K562 (cell line): ENCODE measurements around the gene PTGER3. TPM values are rescaled to one million over a fixed set of nuclear protein-coding genes. Genes with fewer than 3 reads are reported as not detected.
A peak's percentile ranks its signal among the peaks of the same experiment; 100 is the strongest.

Experiments used
- ETV5 ChIP-seq: sonication (generic); formaldehyde crosslinking; IDR thresholded peaks from 2 replicates; pipeline ENCODE4 v1.4.0; 2020; ENCODE audit warnings: low read depth, mild to moderate bottlenecking, missing genetic modification reagents
- HDAC1 ChIP-seq, 2 experiments: fragments of 450-650 bp; IDR thresholded peaks; 2 replicates each; pipeline ENCODE4 v1.6.1; 2016 to 2017; ENCODE audit warnings: inconsistent platforms in 1 of 2, mild to moderate bottlenecking in 1 of 2, moderate library complexity in 1 of 2
- HINFP ChIP-seq: fragments of 450-650 bp; conservative IDR thresholded peaks from 2 replicates; pipeline ENCODE4 v1.6.1; 2016; ENCODE audit warnings: missing genetic modification characterization, low read depth, mild to moderate bottlenecking, control low read depth, missing compliant biosample characterization
- HNRNPK ChIP-seq: fragments of 200-400 bp; formaldehyde crosslinking; IDR thresholded peaks from one replicate; pipeline ENCODE4 v1.6.1; 2018; ENCODE audit warnings: mild to moderate bottlenecking, low read depth, low read length; ENCODE audit not compliant: poor library complexity, severe bottlenecking
- KLF6 ChIP-seq: fragments of 250-450 bp; sonication (Bioruptor Pico); IDR thresholded peaks from 2 replicates; pipeline ENCODE4 v1.4.0; 2020; ENCODE audit warnings: mild to moderate bottlenecking, moderate library complexity, borderline replicate concordance
- NFXL1 ChIP-seq: fragments of 450-650 bp; formaldehyde crosslinking; IDR thresholded peaks from 2 replicates; pipeline ENCODE4 v1.4.0; 2021; ENCODE audit warnings: mild to moderate bottlenecking
- PBX2 ChIP-seq, 2 experiments: IDR thresholded peaks in 1 of 2; conservative IDR thresholded peaks in 1 of 2; 2 replicates each; pipeline ENCODE4 v1.6.1; 2016; ENCODE audit warnings: low read depth in 2 of 2, mild to moderate bottlenecking in 1 of 2, missing compliant biosample characterization in 1 of 2, missing genetic modification characterization in 1 of 2, moderate library complexity in 1 of 2
- PML ChIP-seq: IDR thresholded peaks from 2 replicates; pipeline ENCODE4 v1.6.1; 2012; ENCODE audit warnings: low read length, inconsistent platforms
- POLR3G ChIP-seq: IDR thresholded peaks from 2 replicates; pipeline ENCODE4 v1.6.1; 2011; ENCODE audit not compliant: insufficient read length, insufficient replicate concordance; ENCODE audit errors: extremely low read depth
- TFAM ChIP-seq: fragments of 250-450 bp; sonication (Bioruptor Pico); conservative IDR thresholded peaks from 2 replicates; pipeline ENCODE4 v1.5.0; 2021; ENCODE audit warnings: mild to moderate bottlenecking, moderate library complexity
- TOE1 ChIP-seq, 2 experiments: fragments of 450-650 bp in 1 of 2; sonication (generic) in 1 of 2; formaldehyde crosslinking in 1 of 2; IDR thresholded peaks; 2 replicates each; pipeline versions ENCODE4 v1.7.1 to v1.8.0; 2016 to 2022; ENCODE audit warnings: borderline replicate concordance in 2 of 2, mild to moderate bottlenecking in 2 of 2, antibody characterized with exemption in 1 of 2, inconsistent platforms in 1 of 2, low read depth in 1 of 2, missing genetic modification reagents in 1 of 2, moderate library complexity in 1 of 2
- ZFPM2 ChIP-seq: fragments of 250-450 bp; sonication (Bioruptor Pico); IDR thresholded peaks from 2 replicates; pipeline ENCODE4 v1.5.1; 2022; ENCODE audit warnings: mild to moderate bottlenecking
- ZNF282 ChIP-seq: sonication (generic); formaldehyde crosslinking; IDR thresholded peaks from 2 replicates; pipeline ENCODE4 v1.8.1; 2023; ENCODE audit warnings: missing genetic modification reagents
- ZNF347 ChIP-seq: fragments of 450-650 bp; formaldehyde crosslinking; IDR thresholded peaks from 2 replicates; pipeline ENCODE4 v1.4.0; 2020; ENCODE audit warnings: low read depth, mild to moderate bottlenecking, moderate library complexity
- ZNF384 ChIP-seq: IDR thresholded peaks from 2 replicates; pipeline ENCODE4 v1.6.1; 2012; ENCODE audit warnings: low read depth, low read length, improper control_type of control experiment
- ZNF436 ChIP-seq: fragments of 250-450, 450-650 bp; sonication (Bioruptor Pico); formaldehyde crosslinking; IDR thresholded peaks from 2 replicates; pipeline ENCODE4 v1.7.0; 2020; ENCODE audit warnings: mild to moderate bottlenecking
- ZNF609 ChIP-seq: sonication (generic); formaldehyde crosslinking; IDR thresholded peaks from 2 replicates; pipeline ENCODE4 v1.8.1; 2023; ENCODE audit warnings: missing genetic modification reagents, mild to moderate bottlenecking, borderline replicate concordance
- polyA plus RNA-seq, 8 experiments: library from polyadenylated mRNA; depleted of rRNA in 4 of 8; stranded (reverse) in 5 of 8; unstranded in 3 of 8; fragments of >200 nt; fragmentation: Nextera tagmentation in 2 of 8; fragmentation: Illumina TruSeq in 1 of 8; extraction: Ambion mirVana in 2 of 8; extraction: Trizol in 1 of 8; gene quantifications; 2 replicates each; pipeline versions ENCODE4 v1.2.1 to v1.2.3, GENCODE V29; 2011 to 2014; ENCODE audit warnings: inconsistent platforms in 1 of 8, missing spikeins in 1 of 8
- total RNA-seq, 7 experiments: library from RNA; depleted of rRNA in 6 of 7; stranded (reverse); fragments of >200 nt in 6 of 7; fragmentation: Illumina TruSeq in 2 of 7; extraction: Trizol in 2 of 7; gene quantifications; 2 replicates each; pipeline versions ENCODE4 v1.2.1 to v1.2.3, GENCODE V29; 2011 to 2021; ENCODE audit warnings: low replicate concordance in 1 of 7

PTGER3 gene
- total and polyA plus RNA-seq, 9 of the 15 experiments (the other 6 are each of a cell fraction or from before 2014, with no cell fraction given) = 3.8 to 28.5 (median 14.2) TPM

GRCh38 chr1:71080739-71081696, 33.4 kb upstream of the PTGER3 start, which contains the start of gene ZRANB2 (continued):
- TF ChIP-seq ZNF609 (CRISPR knock-in tag) = no peak
- TF ChIP-seq ZFPM2 (CRISPR knock-in tag) = no peak
- TF ChIP-seq PML = peak; percentile 79
- TF ChIP-seq TOE1 (IDR thresholded peaks at IDR 0.05; ENCODE audit: borderline replicate concordance) = peak; percentile 88
- TF ChIP-seq TOE1 (CRISPR knock-in tag; IDR thresholded peaks at IDR 0.05; ENCODE audit: borderline replicate concordance, low read depth) = no peak
- TF ChIP-seq ZNF384 = no peak
- TF ChIP-seq NFXL1 = no peak
- TF ChIP-seq PBX2 (CRISPR knock-in tag; IDR thresholded peaks at IDR 0.05; ENCODE audit: low read depth) = no peak
- TF ChIP-seq PBX2 (tag; conservative IDR thresholded peaks at IDR 0.05; ENCODE audit: low read depth) = no peak
- no peak for TF ChIP-seq KLF6 (CRISPR knock-in tag)
- TF ChIP-seq ZNF436 (CRISPR knock-in tag) = no peak
- no peak for TF ChIP-seq HINFP
- peak; percentile 73 for TF ChIP-seq ETV5 (CRISPR knock-in tag)
- TF ChIP-seq HNRNPK = no peak
- no peak for TF ChIP-seq ZNF347 (CRISPR knock-in tag)
- TF ChIP-seq POLR3G = no peak
- no peak for TF ChIP-seq TFAM (CRISPR knock-in tag)
- no peak for TF ChIP-seq ZNF282 (CRISPR knock-in tag)
- TF ChIP-seq HDAC1 (IDR thresholded peaks at IDR 0.05) = peak; percentile 30 to 78; a peak in 2 of 4 replicates
